ENCODE measurements around the gene TIMP3. TPM values are rescaled to one million over a fixed set of nuclear protein-coding genes. Genes with fewer than 3 reads are reported as not detected.

TIMP3 gene
- polyA plus RNA-seq, 1 donor (not counting 4 experiments of a cell fraction or from before 2014, with no cell fraction given) = 34.3 TPM

GRCh38 chr22:32764330-32765131 is 37.0 kb upstream of the TIMP3 start:
- Histone ChIP-seq H3K9ac (ENCODE audit: control insufficient read depth, extremely low read depth, insufficient read depth, low read length) (no peak overlapping the region), H3K27ac (ENCODE audit: control insufficient read depth, insufficient read depth, low read length) (no peak overlapping the region), H3K36me3 (ENCODE audit: control insufficient read depth in 2 of 2, extremely low read depth in 1 of 2, insufficient read depth in 2 of 2, low read length in 2 of 2) (no peaks in the 10 kb centered on the region), H3K27me3 (ENCODE audit: control insufficient read depth, extremely low read depth, insufficient read depth, low read length) (peaks cover 2% of the 10 kb centered on the region), H3K4me1 (ENCODE audit: control insufficient read depth, extremely low read depth, insufficient read depth, low read length) (peaks cover 3% of the 10 kb centered on the region), H2AFZ (ENCODE audit: control insufficient read depth, low read length) (no peak overlapping the region), H4K20me1 (ENCODE audit: control insufficient read depth, extremely low read depth, insufficient read depth, low read length) (no peaks in the 10 kb centered on the region), H3K9me1 (ENCODE audit: control insufficient read depth, extremely low read depth, insufficient read depth, low read length) (no peaks in the 10 kb centered on the region), H3K79me2 (ENCODE audit: control insufficient read depth, insufficient read depth, low read length) (no peaks in the 10 kb centered on the region), H3K9me3 (ENCODE audit: control insufficient read depth, low read depth, low read length) (no peaks in the 10 kb centered on the region), H3K4me2 (ENCODE audit: control insufficient read depth, extremely low read depth, insufficient read depth, low read depth, low read length) (no peak overlapping the region), H3K4me3 (ENCODE audit: control insufficient read depth in 2 of 3, extremely low read depth in 1 of 3, insufficient read depth in 2 of 3, low read depth in 1 of 3, low read length in 3 of 3) (no peak overlapping the region)
- FAIRE-seq (no peak), DNase-seq (ENCODE audit: low read depth, low spot score) (no peak)
- no peak for TF ChIP-seq EZH2 (IDR thresholded peaks at IDR 0.05; ENCODE audit: low read length)
- no peak for TF ChIP-seq CTCF (optimal IDR thresholded peaks at IDR 0.05 in 1 of 3, IDR thresholded peaks at IDR 0.05 in 1 of 3, conservative IDR thresholded peaks at IDR 0.05 in 1 of 3; ENCODE audit: extremely low read depth in 1 of 3, insufficient read depth in 2 of 3, low read length in 3 of 3)
- dilution Hi-C loops (cut with MboI; ENCODE audit: extremely low pct_ligation_motif_present, low sequenced_read_pairs) = no loop called here

- H3K36me3 ChIP-seq (ENCODE audit: control insufficient read depth in 2 of 2, extremely low read depth in 1 of 2, insufficient read depth in 2 of 2, low read length in 2 of 2) = no peaks in the 10 kb centered on the region
- H3K4me1 ChIP-seq (ENCODE audit: control insufficient read depth, extremely low read depth, insufficient read depth, low read length) = peaks cover 3% of the 10 kb centered on the region
- H3K9me1 ChIP-seq (ENCODE audit: control insufficient read depth, extremely low read depth, insufficient read depth, low read length) = no peaks in the 10 kb centered on the region
- no peak for FAIRE-seq
- dilution Hi-C loops (cut with MboI; ENCODE audit: extremely low pct_ligation_motif_present, low sequenced_read_pairs) = no loop called here
- no peaks in the 10 kb centered on the region for H4K20me1 ChIP-seq (ENCODE audit: control insufficient read depth, extremely low read depth, insufficient read depth, low read length)
- no peak overlapping the region for H3K4me2 ChIP-seq (ENCODE audit: control insufficient read depth, extremely low read depth, insufficient read depth, low read depth, low read length)
- no peak overlapping the region for H2AFZ ChIP-seq (ENCODE audit: control insufficient read depth, low read length)
- H3K27me3 ChIP-seq (ENCODE audit: control insufficient read depth, extremely low read depth, insufficient read depth, low read length) = peaks cover 2% of the 10 kb centered on the region
- no peaks in the 10 kb centered on the region for H3K79me2 ChIP-seq (ENCODE audit: control insufficient read depth, insufficient read depth, low read length)
- TF ChIP-seq CTCF (optimal IDR thresholded peaks at IDR 0.05 in 1 of 3, IDR thresholded peaks at IDR 0.05 in 1 of 3, conservative IDR thresholded peaks at IDR 0.05 in 1 of 3; ENCODE audit: extremely low read depth in 1 of 3, insufficient read depth in 2 of 3, low read length in 3 of 3) = no peak
- no peak for TF ChIP-seq EZH2 (IDR thresholded peaks at IDR 0.05; ENCODE audit: low read length)
- DNase-seq (ENCODE audit: low read depth, low spot score) = no peak
- H3K4me3 ChIP-seq (ENCODE audit: control insufficient read depth in 2 of 3, extremely low read depth in 1 of 3, insufficient read depth in 2 of 3, low read depth in 1 of 3, low read length in 3 of 3) = no peak overlapping the region
- no peak overlapping the region for H3K9ac ChIP-seq (ENCODE audit: control insufficient read depth, extremely low read depth, insufficient read depth, low read length)
- no peaks in the 10 kb centered on the region for H3K9me3 ChIP-seq (ENCODE audit: control insufficient read depth, low read depth, low read length)
- H3K27ac ChIP-seq (ENCODE audit: control insufficient read depth, insufficient read depth, low read length) = no peak overlapping the region
Measured at GRCh38 chr22:32765132-32765618, 36.3 kb upstream of the TIMP3 start.
